ENCODE measurements around the gene PDCD11. TPM values are rescaled to one million over a fixed set of nuclear protein-coding genes. Genes with fewer than 3 reads are reported as not detected.

The PDCD11 gene
- total RNA-seq, 2 donors from 2014 or later = 13.3 to 33.8 TPM

GRCh38 chr10:103457176-103457712, 60.8 kb downstream of the PDCD11 start:
- no peaks in the 10 kb centered on the region for H3K36me3 ChIP-seq
- H3K4me3 ChIP-seq = no peak overlapping the region
- intact Hi-C loops (cut with DNase I) = no loop called here
- no peak for DNase-seq (ENCODE audit: low spot score)
- H3K4me1 ChIP-seq (replicated peaks) = no peaks in the 10 kb centered on the region
- H3K27me3 ChIP-seq (replicated peaks; ENCODE audit: insufficient read depth) = no peaks in the 10 kb centered on the region
- 69% methylated on average over 7 of the region's 8 CpGs for WGBS
- no peak overlapping the region for H3K27ac ChIP-seq
- TF ChIP-seq POLR2AphosphoS5 (IDR thresholded peaks at IDR 0.05) = no peak
- TF ChIP-seq, protein P1, sequence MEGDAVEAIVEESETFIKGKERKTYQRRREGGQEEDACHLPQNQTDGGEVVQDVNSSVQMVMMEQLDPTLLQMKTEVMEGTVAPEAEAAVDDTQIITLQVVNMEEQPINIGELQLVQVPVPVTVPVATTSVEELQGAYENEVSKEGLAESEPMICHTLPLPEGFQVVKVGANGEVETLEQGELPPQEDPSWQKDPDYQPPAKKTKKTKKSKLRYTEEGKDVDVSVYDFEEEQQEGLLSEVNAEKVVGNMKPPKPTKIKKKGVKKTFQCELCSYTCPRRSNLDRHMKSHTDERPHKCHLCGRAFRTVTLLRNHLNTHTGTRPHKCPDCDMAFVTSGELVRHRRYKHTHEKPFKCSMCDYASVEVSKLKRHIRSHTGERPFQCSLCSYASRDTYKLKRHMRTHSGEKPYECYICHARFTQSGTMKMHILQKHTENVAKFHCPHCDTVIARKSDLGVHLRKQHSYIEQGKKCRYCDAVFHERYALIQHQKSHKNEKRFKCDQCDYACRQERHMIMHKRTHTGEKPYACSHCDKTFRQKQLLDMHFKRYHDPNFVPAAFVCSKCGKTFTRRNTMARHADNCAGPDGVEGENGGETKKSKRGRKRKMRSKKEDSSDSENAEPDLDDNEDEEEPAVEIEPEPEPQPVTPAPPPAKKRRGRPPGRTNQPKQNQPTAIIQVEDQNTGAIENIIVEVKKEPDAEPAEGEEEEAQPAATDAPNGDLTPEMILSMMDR (IDR thresholded peaks at IDR 0.05) = no peak
- no peak for TF ChIP-seq POLR2A (IDR thresholded peaks at IDR 0.05)
- H3K9me3 ChIP-seq = no peaks in the 10 kb centered on the region

DNA sequence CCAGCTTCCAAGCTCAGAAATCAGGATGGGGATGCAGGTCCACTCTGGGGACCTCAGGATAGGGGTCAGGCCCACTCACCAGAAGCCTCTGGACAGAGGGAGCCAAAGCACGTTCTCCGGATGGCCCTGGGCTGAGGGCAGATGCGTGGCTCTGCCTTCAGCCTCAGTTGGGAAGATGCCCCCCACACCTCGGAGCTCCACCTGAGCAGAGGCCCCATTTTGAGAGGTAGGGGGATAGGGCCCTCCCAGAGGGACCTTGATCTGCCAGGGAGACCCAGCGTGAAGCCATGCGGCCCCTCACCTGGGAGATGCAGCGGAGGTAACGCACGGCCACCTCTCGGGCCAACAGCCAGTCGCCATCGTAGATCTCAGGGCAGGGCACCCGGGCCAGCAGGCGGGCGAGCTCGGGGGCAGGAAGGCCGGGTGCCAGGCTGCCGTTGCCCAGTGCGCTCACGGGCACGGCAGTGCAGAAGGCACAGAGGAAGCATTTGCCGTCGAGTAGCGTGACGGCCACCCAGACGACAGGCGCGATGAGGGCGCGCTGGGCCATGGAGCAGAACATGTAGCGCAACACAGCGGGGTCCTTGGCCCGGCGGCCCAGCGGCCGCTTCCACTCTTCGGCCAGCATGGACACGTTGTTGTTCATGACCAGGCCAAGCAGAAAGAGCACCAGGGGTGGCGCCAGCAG, 61.6 kb downstream of the PDCD11 start:
- Histone ChIP-seq H3K27me3 (replicated peaks; ENCODE audit: insufficient read depth) (no peaks in the 10 kb centered on the region), H3K27ac (no peak overlapping the region), H3K4me1 (replicated peaks) (no peaks in the 10 kb centered on the region), H3K4me3 (no peak overlapping the region), H3K36me3 (no peaks in the 10 kb centered on the region), H3K9me3 (no peaks in the 10 kb centered on the region)
- DNase-seq (ENCODE audit: low spot score) = no peak
- intact Hi-C loops (cut with DNase I) = no loop called here
- no peak for TF ChIP-seq POLR2AphosphoS5 (IDR thresholded peaks at IDR 0.05)
- TF ChIP-seq, protein P1 (IDR thresholded peaks at IDR 0.05) = no peak
- TF ChIP-seq POLR2A (IDR thresholded peaks at IDR 0.05) = no peak
- 97% methylated on average over 39 of the region's 39 CpGs for WGBS

DNA sequence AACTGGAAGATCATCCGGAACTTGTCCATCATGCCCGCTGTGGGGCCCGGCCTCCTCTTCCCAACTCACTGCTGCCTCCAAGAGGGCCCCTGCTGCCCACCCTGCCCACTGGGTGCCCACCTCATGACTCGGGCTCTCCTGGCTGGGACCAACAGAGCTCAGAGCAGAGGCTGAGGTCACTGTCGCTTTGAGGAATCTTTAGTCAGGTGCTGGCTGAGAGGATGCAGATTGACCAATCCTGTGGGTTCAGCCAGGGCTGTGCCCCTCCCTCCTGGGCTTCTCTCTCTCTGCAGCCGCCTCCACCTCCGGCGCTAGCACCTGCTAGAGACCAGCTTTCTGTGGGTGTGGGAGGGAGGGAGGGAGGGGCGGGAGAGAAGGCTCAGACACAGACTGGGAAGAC, 62.3 kb downstream of the PDCD11 start, which contains the start of gene CALHM1:
CALHM1 (minus strand) TSS at position 181 of the 400 bp plus-strand sequence; CDS start at position 32, 149 bp downstream.
- WGBS = 62% methylated on average over 9 of the region's 9 CpGs

GRCh38 chr10:103459615-103460014, 63.2 kb downstream of the PDCD11 start:
- Histone ChIP-seq H3K27ac (no peak overlapping the region), H3K4me1 (replicated peaks) (no peaks in the 10 kb centered on the region), H3K36me3 (no peaks in the 10 kb centered on the region), H3K4me3 (no peak overlapping the region), H3K9me3 (no peaks in the 10 kb centered on the region), H3K27me3 (replicated peaks; ENCODE audit: insufficient read depth) (no peaks in the 10 kb centered on the region)
- TF ChIP-seq POLR2AphosphoS5 (IDR thresholded peaks at IDR 0.05) (no peak), POLR2A (IDR thresholded peaks at IDR 0.05) (no peak)
- TF ChIP-seq, protein P1 (IDR thresholded peaks at IDR 0.05) = no peak
- no peak for DNase-seq (ENCODE audit: low spot score)
- 77% methylated on average over 4 of the region's 4 CpGs for WGBS
- intact Hi-C loops (cut with DNase I) = no loop called here

More for the DNA sequence above, 62.3 kb downstream of the PDCD11 start, which contains the start of gene CALHM1:
- DNase-seq (ENCODE audit: low spot score) = no peak
- TF ChIP-seq POLR2AphosphoS5 (IDR thresholded peaks at IDR 0.05) = no peak
- TF ChIP-seq, protein P1 (IDR thresholded peaks at IDR 0.05) = no peak
- TF ChIP-seq POLR2A (IDR thresholded peaks at IDR 0.05) = no peak
- no peaks in the 10 kb centered on the region for H3K27me3 ChIP-seq (replicated peaks; ENCODE audit: insufficient read depth)
- no peak within 1 kb of the TSS for H3K4me3 ChIP-seq
- intact Hi-C loops (cut with DNase I) = no loop called here
- H3K4me1 ChIP-seq (replicated peaks) = no peaks in the 10 kb centered on the region
- no peaks in the 10 kb centered on the region for H3K36me3 ChIP-seq
- no peaks in the 10 kb centered on the region for H3K9me3 ChIP-seq
- H3K27ac ChIP-seq = no peak within 1 kb of the TSS

GRCh38 chr10:103463499-103463898, 67.1 kb downstream of the PDCD11 start:
- DNase-seq (ENCODE audit: low spot score) = no peak
- Histone ChIP-seq H3K27me3 (replicated peaks; ENCODE audit: insufficient read depth) (no peaks in the 10 kb centered on the region), H3K9me3 (no peaks in the 10 kb centered on the region), H3K4me1 (replicated peaks) (no peaks in the 10 kb centered on the region), H3K27ac (no peak overlapping the region), H3K4me3 (no peak overlapping the region), H3K36me3 (no peaks in the 10 kb centered on the region)
- TF ChIP-seq, protein P1 (IDR thresholded peaks at IDR 0.05) = no peak
- TF ChIP-seq POLR2A (IDR thresholded peaks at IDR 0.05) (no peak), POLR2AphosphoS5 (IDR thresholded peaks at IDR 0.05) (no peak)
- 87% methylated on average over 4 of the region's 4 CpGs for WGBS
- intact Hi-C loops (cut with DNase I) = no loop called here

Measured in prostate gland (tissue), 2 donors.